IPS-NIHi7 (cell line): Measurements from ENCODE around the gene ZNF682.
"Not testable (repeated sequence)": the region's sequence is repeated elsewhere in the genome, so short reads cannot be mapped to it uniquely, and the experiment has no call there.

Source experiments
- DNase-seq: peaks from one replicate; pipeline ENCODE4 v3.0.0; 2012; ENCODE audit warnings: mixed read lengths; ENCODE audit errors: extremely low spot score

Gene ZNF682

GRCh38 chr19:20039203-20039723, at the start of gene ZNF682:
Gene ZNF682 (minus strand): TSS chr19:20039505. CDS start chr19:20039345, 160 bp downstream.
- peak; percentile 98 for DNase-seq

- DNase-seq: not testable (repeated sequence)
These were observed 43.6 kb upstream of the ZNF682 start for GRCh38 chr19:20082876-20083275.

DNA sequence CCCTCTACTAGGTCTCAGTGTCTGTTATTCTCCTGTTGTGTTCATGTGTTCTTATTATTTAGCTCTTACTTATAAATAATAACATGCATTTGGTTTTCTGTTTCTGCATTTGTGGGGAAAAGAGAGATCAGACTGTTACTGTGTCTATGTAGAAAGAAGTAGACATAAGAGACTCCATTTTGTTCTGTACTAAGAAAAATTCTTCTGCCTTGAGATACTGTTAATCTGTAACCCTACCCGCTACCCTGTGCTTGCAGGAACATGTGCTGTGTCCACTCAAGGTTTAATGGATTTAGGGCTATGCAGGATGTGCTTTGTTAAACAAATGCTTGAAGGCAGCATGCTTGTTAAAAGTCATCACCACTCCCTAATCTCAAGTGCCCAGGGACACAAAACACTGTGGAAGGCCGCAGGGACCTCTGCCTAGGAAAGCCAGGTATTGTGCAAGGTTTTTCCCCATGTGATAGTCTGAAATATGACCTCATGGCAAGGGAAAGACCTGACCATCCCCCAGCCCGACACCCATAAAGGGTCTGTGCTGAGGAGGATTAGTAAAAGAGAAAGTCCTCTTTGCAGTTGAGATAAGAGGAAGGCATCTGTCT, 43.0 kb upstream of the ZNF682 start:
- DNase-seq: not testable (repeated sequence)

DNA sequence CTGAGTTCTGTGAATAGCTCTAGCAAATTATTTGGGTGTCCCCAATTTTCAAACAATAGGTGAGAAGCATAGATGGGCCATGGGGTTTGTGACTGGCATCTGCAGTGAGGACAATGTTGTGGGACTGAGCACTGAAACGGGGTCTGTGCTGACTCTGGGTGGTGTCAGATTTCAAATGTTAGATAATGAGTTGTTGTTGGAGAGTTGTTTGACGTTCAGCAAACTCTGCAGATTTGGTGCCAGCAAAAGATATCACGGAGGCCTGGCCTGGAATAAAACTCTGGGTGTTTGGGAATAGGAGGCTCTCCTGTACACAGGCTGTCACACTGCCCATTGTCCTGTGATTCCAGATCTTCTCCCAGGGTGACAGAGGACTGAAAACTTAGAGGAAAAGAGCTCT, 41.4 kb upstream of the ZNF682 start:
- no peak for DNase-seq

GRCh38 chr19:20079476-20079875, 40.2 kb upstream of the ZNF682 start:
- no peak for DNase-seq

DNA sequence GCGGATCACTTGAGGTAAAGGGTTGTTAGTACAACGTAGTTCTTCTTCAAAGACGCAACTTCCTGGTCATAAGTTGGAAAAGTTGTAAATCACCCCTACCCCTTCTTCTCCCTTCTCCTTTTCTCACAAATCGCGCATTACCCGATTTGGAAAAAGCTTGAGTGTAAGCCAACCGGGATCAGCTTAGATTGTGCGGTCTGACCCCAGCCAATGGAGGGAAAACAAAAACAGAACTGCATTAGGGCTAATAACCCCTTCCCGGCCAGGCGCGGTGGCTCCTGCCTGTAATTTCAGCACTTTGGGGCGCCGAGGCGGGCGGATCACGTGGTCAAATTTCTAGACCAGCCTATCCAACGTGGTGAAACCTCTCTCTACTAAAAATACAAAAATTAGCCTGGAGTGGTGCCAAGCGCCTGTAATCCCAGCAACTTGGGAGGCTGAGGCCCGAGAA, 39.3 kb upstream of the ZNF682 start:
- DNase-seq: no peak

GRCh38 chr19:20077791-20078463, 38.6 kb upstream of the ZNF682 start, which contains the start of gene ZNF90:
Gene ZNF90 (plus strand): TSS chr19:20078000. CDS start chr19:20078133, 133 bp downstream.
- peak; percentile 89 for DNase-seq

DNA sequence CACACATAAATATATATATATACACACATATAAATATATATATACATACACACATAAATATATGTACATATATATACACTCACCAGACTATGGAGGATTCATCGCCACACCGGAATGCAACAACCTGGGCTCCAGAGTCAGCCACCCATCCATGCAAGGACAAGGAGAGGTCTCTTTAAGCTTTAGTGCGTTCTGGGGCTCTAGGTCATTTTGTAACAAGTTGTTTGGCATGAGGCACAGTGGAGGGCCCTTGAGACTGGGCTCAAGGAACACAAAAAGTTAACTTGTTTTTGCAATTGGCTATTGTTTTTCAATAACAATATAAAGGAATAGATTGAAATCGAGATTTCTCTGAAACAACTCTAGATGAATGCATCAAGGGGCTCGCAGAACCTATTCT, 33.6 kb upstream of the ZNF682 start:
- DNase-seq: no peak

GRCh38 chr19:20070691-20071090, 31.4 kb upstream of the ZNF682 start:
- no peak for DNase-seq

GRCh38 chr19:20068559-20068958, 29.3 kb upstream of the ZNF682 start:
- not testable (repeated sequence) for DNase-seq

DNA sequence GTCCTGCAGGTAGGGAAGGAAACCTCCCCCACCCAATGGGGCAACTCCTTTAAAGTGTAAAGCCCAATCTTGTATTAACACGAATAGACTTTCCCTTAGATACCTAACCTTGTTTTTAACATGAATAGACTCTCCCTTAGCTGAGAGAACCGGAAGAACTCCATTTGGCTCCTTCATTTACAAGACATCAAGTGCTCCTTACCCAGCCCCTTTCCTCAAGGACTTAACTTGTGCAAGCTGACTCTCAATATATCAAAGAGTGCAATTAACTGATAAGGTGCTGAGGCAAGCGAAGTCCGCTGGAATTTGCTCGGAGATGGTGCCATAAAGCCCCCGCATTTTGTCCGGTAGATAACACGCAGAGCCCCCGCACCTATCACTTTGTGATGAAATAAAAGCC, 28.6 kb upstream of the ZNF682 start:
- DNase-seq: no peak

DNA sequence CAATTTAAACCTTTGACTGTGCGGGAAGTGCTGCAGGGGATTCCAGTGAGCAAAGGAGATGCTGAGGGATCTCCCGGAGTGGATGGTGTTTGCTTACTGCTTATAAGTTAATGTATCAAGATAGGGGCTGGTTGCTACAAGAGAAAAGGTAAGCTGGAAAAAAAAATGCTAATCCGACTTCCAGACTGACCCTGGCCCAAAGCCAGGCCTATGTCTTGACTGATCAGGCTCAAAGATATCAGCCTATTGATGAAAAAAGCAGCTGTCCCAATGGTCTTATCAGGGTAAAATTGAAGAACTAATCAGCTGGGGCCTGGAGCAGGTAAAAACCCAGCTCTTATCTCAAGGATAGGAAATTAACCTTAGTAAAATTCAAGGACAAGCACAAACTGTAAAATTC, 27.6 kb upstream of the ZNF682 start:
- no peak for DNase-seq

DNA sequence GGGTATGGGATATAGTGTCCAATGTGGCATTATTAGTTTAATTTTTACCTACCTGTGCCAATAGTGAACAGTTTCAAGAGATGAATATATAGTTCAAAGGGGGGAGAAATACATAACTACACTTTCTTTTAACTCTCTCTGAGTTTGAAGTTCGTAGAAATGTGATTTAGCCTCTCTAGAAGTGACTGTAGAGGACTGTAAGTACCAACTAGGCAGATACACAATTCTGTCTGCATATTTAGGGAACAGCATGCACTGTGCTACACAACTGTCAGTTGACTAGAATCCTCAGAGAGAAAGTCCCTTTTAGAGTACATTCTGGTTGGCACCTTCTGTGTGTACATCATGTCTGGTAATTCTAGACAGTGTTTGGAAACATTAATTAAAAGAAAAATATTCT, 21.0 kb upstream of the ZNF682 start:
- DNase-seq: no peak

DNA sequence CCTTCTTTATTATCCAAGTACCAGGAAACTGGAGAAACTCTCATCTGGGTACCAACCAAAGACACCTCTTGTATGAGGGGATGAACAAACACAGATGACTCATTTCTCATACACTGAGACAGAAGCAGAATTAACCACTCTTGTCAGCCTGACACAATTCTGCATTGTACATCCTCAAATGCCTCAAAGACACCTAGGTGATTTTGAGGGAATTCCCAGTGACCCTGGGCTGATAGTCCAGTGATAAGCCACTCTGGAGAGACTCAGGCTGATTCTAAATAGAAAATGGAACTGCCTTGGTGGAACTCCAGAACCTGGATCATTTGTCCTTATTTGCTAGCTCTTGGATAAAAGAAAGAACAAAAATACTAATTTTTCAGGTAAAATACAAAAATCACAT, 19.4 kb upstream of the ZNF682 start:
- DNase-seq: not testable (repeated sequence)

GRCh38 chr19:20051841-20052768, 12.8 kb upstream of the ZNF682 start:
- peak; percentile 85 for DNase-seq

DNA sequence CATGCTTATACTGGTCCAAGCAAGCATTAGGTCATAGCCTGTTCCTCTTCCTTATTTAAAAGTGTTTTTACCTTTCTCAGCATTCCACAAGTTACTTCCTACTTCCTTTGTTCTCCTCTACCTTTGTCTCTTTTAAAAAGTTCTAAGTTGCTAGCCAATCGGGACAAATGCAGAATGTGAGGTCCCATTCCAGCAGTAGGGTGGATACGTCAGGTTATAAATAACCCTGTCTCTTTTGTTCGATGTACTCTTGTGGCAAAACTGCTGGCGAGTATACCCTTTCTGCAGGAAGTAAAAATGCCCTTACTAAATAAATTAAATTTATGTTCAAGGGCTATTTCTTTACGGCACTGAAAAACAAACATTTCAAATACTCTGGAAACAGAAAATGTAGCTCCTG, 6.4 kb upstream of the ZNF682 start:
- DNase-seq: not testable (repeated sequence)

DNA sequence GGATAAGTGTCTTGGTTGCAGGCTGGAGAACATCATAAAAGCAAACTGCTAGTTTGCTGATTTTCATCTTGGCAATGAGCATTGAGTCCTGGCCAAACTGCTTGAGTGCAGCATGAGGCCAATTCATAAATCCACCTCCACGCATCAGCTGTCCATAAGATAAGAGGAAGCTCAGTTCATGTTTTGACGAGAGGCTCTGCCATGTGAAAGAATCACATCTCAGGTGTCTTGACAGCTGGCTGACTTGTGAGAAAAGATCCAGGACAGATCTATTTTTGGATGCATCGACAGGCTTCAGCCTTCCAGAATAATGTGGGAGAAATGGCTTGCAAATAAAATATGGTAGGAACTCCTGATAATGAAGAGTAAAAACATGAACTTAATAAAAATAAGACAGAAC, 5.4 kb upstream of the ZNF682 start:
- no peak for DNase-seq

DNA sequence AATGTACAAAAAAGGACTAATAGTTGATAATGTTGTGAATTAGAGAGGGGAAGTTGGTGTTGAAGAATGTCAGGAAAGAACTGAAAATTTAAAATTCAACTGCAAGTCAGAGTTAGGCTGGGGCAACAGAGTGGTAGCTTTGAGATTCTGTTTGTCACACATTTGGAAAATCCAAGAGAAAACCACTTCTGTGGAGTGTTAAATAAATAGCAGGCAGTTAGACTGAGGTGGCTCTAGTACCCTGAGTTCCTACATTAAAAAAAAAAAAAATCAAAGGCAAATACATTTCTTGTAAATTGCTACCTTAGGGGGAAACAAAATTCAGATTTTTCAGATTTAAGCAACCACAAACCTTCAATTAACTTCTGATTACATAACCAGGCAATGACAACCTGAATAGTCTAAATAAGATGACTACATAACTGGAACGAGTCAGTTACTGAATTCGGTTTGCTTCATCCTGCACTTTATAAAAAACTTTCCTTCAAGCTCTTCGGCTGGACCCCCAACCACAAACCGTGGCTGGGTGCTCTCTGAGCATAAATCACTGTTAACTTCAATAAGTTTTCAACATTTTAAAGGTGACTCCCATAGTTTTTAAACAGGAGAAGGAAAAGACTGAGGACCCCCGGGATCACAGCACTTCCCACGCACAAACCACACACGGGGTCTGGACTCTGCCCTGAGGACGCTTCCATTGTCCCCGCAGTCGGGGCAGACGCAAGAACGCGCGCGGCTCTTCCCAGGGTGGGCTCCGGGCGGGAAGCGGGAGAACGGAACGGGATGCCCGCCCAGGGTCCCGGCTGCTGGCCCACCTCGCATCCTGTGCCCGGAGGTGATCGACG, 725 bp downstream of the ZNF682 start:
- peak; percentile 14 for DNase-seq

DNA sequence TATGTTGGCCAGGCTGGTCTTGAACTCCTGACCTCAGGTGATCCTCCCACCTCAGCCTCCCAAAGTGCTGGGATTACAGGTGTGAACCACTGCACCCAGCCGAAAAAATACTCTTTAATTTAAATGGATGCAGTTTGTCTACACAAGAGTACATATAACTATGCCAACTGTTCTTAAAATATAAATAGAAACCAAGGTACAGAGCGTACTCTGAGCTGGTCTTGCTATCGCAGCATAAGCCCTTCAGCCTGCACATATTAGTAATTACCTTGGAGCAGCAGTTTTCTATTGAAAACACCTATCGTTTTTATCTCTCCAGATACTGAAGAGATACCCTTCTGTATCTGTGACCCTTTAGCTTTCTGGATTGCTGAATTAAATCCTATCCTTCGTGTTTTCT, 3.4 kb downstream of the ZNF682 start:
- DNase-seq: no peak

- no peak for DNase-seq
These were observed 10.7 kb downstream of the ZNF682 start for GRCh38 chr19:20028611-20029010.

DNA sequence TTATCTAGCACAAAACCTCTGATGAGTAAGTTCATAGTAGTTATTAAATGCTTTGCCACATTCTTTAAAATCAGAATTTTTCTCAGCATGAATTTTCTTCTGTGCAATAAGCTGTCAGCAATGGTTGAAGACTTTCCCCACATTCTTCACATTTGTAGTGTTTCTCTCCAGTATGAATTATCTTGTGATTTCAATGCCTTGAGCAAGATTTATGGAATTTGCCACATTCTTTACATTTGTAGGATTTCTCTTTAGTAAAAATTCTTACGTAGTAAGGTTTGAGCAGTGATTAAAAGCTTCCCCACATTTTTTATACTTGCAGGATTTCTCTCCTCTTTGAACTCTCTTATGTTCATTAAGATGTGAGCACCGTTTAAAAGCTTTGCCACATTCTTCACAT, 33.6 kb downstream of the ZNF682 start:
- no peak for DNase-seq
